Activated T-helper 1 cell treated with Interleukin-2 at 50 U/mL for 16 hours (primary cell): ENCODE results near the gene MSH3.
A peak's percentile ranks its signal among the peaks of the same experiment; 100 is the strongest.
"Not testable (repeated sequence)": the region's sequence is repeated elsewhere in the genome, so short reads cannot be mapped to it uniquely, and the experiment has no call there.

Experiments
- DNase-seq: peaks from one replicate; pipeline ENCODE4 v3.0.0-alpha.2; 2020; ENCODE audit warnings: low read depth

MSH3 gene

DNA sequence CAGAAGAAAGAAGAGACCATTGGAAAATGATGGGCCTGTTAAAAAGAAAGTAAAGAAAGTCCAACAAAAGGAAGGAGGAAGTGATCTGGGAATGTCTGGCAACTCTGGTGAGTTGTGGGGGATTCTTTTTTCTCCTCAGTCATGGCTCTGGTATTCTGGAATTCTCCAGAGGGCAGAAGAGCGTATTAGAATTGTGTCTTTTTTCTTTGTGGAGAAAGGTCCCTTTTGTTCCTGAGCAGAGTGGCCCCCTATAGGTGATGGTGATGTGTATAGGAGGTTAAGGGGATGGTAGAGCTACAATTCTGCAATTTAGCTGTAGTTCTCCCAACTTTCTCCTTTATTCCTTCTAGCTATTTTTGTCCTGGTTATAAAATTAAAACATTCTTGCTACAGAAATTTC lies 2.0 kb downstream of the MSH3 start:
- DNase-seq: no peak

DNA sequence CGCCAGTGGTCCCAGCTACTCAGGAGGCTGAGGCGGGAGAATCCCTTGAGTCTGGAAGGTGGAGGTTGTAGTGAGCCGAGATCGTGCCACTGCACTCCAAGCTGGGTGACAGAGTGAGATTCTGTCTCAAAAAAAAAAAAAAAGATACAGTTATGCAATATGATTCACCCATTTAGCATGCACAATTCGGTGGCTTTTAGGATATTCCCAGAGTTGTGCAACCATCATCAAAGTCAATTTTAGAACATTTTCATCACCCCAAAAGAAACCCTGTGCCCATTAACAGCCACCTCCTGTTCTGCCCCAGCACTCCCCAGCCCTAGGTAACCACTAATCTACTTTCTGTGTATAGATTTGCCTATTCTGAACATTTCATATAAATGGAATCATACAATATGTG lies 4.7 kb downstream of the MSH3 start:
- no peak for DNase-seq

DNA sequence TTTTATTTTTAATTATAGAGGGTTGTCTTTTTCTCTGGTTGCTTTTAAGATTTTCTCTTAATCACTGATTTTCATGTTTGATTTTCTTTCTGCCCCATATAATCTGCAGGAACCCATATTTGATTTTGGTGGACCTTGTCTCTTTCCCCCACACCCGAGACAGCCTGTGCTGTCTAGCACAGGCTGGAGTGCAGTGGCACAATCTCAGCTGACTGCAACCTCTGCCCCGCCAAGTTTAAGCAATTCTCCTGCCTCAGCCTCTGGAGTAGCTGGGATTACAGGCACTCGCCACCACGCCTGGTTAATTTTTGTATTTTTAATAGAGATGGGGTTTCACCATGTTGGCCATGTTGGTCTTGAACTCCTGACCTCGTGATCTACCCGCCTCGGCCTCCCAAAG lies 6.2 kb downstream of the MSH3 start:
- DNase-seq: not testable (repeated sequence)

DNA sequence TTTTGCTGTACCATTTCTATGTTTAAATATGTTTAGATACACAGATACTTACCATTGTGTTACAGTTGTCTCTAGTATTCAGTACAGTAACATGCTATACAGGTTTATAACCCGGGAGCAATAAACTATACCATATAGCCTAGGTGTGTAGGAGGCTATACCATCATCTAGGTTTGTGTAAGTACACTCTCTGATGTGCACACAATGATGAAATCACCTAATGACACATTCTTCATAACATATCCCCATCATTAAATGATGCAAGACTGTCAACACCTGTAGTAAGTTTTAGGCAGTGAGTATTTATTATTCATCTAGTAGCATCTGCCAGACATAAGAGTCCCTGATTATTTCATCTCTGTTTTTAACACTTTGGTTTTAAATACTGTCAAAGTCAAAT lies 7.7 kb downstream of the MSH3 start:
- no peak for DNase-seq

DNA sequence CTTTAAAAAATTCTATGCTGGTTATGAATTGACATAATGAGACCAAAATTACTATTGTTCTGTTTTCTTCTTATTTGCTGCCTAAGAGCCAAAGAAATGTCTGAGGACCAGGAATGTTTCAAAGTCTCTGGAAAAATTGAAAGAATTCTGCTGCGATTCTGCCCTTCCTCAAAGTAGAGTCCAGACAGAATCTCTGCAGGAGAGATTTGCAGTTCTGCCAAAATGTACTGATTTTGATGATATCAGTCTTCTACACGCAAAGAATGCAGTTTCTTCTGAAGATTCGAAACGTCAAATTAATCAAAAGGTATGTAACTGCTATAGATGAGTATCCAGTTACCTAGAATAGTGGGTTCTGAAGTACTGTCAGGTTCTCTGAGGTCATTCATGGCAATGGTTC lies 10.6 kb downstream of the MSH3 start:
- no peak for DNase-seq

DNA sequence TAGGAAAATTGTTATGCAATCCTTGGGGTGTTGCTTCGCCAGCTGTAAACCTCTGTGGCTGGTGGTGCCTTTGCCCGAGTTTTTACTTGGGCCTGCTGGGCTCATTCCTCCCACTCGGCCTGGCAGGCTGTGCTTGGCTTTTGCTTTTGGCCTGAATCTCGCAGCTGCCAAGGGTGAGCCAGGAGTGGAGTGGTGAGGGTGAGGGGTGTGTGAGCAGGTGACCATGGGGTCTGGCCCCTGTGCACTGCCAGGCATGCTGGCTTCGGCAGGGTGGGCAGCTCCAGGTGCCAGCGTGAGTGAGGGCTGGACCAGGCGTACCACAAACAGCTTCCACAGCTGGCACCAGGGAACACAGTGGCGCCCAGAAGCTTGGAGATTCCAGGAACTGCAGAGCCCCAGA lies 12.9 kb downstream of the MSH3 start:
- DNase-seq: no peak

DNA sequence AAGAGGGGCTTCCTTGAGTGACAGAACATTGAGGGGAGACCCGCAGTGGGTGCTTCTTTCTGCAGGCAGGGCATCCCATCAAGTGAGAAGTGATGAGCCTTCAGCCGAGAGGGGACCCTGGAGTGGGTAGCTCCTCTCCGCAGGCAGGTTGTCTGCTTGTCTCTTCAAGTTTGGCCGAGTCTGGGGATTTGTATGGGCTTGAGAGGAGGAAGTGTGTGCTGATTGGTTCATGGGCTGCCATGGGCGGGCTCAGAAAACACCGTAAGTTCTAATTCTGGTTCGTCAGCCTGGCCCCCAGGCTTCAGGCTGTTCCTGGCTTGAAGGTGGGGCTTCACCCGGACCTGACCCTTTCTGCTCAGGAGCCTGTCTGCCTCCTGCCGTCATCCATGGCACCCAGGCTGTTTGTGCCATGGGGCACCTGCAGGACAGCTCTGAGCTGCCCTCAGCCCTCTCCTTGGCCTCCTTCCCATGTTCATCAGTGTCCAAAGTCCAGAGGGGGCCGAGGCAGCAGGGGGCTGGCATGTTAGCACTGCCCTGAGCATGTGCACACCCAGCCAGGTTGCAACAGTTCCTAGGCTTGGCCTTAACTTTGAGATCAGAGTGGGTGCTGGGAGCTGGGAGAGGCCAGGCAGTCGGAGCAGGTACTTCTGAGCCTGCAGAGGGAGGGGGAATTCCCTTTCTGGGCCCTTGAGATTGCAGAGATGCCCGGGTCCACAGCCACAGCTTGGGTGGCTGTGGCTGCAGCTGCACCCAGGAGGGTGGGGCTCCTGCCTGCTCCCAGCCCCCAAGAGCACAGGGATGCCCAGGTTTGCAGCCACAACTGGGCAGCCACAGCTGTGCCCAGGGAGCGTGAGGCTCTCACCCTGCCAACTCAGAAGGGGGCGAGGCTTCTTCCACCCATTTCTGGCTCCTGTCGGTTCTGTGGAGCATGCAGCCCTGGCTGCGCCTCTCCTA lies 13.8 kb downstream of the MSH3 start:
- DNase-seq: no peak

DNA sequence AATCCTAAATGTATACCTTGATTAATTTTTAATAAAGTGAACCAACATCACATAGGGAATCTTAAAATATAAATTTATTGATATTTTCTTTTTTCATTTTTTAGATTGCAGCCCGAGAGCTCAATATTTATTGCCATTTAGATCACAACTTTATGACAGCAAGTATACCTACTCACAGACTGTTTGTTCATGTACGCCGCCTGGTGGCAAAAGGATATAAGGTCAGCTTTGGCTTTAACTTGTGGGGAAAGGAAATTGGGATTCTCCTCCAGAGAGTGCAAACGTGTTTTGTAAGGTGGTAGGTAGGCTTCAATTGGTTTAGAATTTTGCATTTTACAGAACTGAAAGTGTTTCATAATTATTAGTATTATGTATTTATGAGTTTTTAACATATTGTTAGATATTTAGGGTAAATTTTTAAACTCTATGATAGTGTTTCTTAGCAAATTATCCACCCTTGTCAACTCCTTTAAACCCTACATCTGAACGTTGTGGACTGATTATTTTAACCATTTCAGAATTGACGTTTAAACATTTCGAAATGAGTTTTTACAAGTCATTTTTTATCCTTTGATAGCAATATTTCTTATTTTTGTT lies 17.8 kb downstream of the MSH3 start:
- peak; percentile 12 for DNase-seq

DNA sequence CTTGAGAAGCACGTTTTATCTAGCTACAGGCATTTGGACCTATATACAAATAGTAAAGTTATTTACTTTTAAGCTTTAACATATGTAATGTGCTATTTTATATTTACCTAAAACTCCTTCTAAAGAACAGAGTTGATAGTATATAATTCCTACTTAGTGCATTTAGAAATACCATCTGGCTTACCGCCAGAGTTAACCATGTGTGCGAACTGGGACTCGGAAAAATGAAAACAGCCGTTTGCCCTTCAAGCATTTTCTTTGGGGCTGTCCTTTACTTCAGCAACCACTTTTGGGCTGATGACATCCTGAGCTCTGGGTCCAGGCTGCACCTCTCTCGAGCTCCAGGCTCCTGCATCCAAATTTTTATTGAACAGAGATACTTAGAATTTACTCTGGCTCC lies 22.3 kb downstream of the MSH3 start:
- DNase-seq: no peak

DNA sequence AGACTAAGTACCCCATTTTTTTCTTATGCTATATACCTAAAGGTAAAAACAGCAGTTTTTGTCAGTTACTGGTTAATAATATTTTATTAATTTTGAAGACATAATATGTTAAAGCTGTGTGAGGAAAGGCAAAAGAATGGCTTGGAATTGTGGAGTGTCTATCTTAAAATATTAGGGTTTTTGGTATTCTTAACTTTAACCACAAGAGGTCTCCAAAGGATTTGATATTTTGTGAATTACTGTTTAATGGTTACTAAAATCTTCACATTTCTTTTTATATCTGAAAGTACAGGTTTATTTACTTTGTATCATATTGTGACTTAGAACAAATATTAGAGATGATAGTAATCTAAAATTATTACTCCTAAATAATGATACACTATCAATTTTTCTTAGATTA lies 32.3 kb downstream of the MSH3 start:
- no peak for DNase-seq

DNA sequence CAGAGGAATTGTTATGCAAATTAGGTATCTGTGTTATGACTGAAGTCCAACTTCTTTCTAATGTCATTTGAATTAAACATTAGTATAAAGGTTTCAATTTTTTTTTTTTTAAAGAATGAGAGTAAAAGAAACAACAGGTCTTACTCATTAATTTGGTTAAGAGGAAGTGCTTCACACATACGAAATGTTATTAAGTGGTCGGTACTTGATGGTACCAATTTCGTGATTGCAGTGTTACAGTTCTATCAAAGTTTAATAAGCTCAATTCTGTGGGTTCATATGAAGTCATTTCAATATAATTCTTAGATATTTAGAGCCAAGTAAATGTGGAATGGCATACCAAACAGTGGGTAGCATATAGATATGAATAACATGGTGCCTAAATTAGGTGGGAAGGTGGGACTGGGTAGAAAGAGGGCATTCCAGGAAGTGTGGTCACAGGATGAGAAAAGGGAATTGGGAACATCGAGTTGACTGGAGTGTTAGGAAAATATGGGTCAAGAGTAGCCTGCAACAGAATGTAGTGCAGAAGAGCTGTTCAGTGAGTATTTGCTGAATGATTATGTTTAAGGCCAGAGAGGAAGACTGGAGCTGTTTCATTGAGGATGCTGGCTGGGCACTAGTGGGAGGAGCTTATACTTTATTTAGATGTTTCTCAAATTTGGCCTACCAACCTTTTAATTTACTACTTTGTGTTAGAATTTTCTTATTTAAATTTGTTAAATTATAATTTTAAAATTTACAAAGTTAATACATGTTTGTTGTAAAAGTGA lies 34.4 kb downstream of the MSH3 start:
- no peak for DNase-seq

DNA sequence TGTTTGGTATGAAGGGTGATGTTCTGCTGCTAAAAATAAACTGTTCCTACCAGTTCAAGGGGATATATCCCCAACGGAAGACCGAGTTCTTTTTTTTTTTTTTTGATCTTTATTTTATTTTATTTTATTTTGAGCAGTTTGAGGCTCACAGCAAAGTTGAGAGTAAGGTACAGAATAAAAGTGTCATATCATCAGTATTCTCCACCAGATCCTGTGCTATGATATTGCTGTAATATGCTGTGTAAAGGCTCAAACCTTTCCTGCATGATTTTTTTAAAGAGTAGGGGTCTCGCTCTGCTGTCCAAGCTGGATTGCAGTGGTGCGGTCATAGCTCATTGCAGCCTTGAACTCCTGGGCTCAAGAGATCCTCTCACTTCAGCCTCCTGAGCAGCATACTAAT lies 35.2 kb downstream of the MSH3 start:
- DNase-seq: no peak

DNA sequence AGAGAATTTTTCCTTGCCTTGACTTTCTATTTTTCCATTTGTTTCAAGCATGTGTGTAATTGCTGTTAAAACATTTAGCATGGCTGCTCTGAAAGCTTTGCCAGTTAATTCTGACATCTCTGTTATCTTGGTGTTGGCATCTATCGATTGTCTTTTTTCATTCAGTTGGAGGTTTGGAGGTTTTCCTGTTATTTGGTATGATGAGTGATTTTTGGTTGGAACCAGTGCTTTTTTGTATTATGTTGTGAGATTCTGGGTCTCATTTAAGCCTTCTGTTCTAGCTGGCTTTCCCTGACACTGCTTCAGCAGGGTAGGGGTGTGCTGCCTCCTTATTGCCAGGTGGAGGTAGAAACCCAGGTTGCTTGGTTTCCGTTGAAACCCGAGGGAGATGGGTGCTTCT lies 41.2 kb downstream of the MSH3 start:
- no peak for DNase-seq

DNA sequence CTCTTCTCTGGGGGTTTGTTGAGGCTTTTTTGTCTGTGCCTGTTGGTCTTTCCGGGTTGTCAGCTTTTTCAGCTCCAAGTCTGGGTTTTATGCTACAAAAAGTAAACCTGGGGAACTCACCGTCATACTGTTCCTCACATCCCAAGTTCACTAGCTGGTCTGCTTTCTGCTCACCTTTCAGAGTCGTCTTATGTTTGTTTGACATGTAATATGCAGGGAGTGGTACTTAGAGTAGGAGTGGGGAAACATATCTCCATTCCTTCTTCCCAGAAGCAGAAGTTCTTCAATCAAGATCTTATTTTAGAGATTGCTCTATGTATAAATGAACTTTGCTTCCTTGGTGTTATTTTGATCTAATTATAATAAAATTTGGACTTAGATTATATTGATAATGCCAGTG lies 42.0 kb downstream of the MSH3 start:
- DNase-seq: no peak

DNA sequence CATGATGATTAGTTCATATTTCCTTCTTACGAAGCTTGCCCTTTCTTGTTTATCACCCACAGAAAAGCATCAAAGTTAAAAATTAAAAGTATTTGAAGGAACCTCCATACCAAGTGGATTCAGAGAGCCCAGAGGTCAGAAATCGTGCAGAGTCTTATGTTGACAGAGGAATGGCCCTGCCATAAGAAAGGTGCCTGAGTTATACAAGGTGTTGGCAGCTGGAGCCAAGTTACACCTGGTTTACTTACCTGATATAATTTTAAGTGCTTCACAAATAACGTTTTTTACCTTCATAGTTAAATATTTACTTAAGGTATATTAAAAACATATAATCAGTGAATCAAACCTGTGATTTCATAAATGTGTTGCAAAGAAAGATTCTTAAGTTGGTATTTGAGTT lies 42.6 kb downstream of the MSH3 start:
- no peak for DNase-seq

DNA sequence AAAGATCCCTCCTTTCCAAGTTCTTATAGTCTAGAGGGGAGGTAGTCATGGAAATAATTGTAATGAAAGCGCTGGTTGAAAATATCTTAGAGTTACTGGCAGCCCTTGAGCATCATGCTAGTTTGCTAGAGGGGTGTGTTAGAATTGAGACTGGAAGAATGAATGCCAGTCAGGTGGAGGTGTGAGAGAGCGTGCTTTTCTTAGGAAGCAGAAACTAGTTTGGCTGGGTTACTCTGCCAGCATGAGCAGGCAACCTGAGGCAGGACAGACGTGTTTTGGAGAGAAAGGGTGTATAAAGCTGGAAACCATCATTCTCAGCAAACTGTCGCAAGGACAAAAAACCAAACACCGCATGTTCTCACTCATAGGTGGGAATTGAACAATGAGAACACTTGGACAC lies 43.9 kb downstream of the MSH3 start:
- no peak for DNase-seq

DNA sequence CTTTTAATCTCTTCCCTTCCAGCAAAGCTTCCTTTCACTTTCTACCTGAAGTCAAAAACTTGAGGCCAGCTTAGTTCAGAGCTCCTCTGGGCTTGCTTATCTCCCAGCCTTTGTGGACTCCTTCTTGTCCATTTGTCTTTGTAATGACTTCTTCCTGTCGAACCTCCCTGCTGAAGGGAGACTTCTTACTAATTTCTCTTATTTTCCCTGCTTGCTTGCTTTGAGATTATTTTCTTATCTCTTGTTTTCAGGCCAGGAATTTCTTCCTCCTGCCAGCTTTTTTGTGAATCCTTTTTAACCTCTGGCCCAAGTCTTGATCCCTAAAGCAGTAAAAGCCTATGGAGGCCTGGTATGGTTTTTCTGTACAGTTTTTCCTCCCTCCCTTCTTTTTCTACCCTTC lies 47.1 kb downstream of the MSH3 start:
- DNase-seq: no peak

DNA sequence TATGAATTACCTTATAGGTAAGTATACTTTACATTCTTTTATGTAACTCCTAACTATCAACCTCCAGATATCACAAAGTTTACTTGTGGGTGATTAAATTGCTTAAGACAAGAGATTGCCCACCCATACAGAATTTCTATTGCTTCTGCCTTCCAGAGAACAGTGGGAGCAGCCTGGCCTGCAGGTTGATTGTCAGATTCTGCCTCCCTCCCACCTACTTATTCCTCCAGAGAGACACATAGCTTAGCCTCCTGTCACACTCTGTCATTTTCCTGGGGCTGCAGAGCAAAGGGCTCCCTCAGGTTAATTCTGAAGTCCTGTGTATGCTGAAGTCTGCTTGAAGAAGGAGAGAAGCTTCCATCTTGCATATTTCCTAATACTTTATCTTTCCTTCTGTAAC lies 48.8 kb downstream of the MSH3 start:
- DNase-seq: no peak

DNA sequence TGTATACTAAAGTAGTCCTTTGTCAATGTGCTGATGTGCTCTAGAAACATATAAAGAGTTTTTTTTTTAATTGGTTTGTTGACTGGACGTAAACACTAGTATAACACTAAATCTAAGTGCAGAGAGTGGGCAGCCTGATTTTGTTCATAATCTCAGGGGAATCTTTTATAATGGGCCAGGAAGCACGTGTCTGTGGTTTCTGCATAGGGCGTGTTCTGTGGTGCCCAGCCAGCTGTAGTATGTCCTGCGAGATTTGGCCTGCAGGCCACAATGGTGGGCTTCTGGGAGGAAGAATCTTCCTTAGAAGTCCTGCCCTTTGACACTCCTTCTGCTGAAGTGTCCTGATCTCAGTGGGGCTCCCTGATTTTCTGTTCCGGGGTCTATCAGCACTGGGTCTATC lies 49.3 kb downstream of the MSH3 start:
- DNase-seq: no peak

DNA sequence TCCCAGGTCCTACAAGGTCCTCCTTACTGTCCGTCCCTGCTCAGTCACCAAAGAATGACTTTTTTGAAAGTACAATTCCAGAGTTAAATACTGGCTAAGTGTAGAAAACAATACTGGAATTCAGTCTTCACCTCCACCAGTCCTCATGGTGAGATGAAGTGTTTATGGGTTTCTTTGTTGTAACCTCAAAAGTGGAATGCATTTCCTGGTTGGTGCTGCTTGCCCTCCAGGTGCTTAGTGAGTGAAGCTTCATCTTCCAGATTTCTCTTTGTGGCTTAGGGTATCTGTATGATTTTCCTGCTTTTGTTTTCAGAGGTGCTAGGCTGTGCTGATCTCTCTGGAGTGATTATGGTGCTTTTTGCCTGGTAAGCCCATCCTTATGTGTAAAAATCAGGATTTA lies 49.8 kb downstream of the MSH3 start:
- DNase-seq: no peak

DNA sequence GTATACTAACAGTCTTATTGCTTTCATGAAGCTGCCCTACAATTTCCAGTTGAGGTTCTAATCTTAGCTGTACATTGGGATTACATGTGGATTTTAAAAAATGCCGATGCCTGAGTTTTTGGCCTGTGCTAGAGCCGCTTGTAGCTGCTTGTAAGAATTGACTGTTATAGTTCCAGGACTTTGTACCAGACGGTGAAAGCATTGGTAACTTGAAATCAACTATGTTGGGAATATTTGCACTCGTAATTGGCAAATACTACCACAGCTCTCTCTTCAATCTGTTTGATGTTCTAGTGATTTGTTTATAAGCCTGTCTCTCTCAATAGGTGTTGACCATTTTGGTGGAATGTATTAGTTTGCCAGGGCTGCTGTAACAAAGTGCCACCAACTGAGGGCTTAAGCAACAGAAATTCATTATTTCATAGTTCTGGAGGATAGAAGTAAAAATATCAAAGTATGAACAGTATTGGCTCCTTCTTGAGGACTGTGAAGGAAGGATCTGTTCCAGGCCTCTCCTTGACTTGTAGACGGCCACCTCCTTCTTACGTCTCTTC lies 50.8 kb downstream of the MSH3 start:
- no peak for DNase-seq

DNA sequence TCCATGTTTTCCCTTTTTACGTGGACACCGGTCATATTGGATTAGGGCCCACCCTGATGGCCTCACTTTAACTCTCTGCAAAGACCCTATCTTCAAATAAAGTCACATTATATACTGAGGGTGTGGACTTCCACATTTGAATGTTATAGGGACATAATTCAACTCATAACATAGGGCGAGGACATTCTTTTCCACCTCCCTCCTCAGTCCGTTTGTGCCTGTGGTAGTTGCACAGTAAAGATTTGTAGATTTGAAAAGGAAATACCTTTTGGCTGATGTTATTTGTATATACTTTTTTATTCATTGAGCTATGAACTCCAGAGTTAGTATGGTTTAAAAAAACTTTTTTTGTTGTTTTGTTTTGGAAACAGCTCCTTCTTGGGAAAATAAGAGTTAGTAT lies 51.3 kb downstream of the MSH3 start:
- no peak for DNase-seq
